NCI-H1105 (cell line): ENCODE measurements around the gene SCFD2.
"Not testable (repeated sequence)": the region's sequence is repeated elsewhere in the genome, so short reads cannot be mapped to it uniquely, and the experiment has no call there.

Experiments used
- DNase-seq: peaks from one replicate; lab custom pipeline; 2025; lab: John Stamatoyannopoulos, UW

SCFD2 gene

GRCh38 chr4:53101191-53101581 lies 264.7 kb downstream of the SCFD2 start:
- no peak for DNase-seq

GRCh38 chr4:53100501-53101190 lies 265.2 kb downstream of the SCFD2 start:
- no peak for DNase-seq

GRCh38 chr4:53098681-53099121 lies 267.2 kb downstream of the SCFD2 start:
- no peak for DNase-seq

- no peak for DNase-seq
These were observed 271.8 kb downstream of the SCFD2 start for GRCh38 chr4:53094040-53094439.

- no peak for DNase-seq
These were observed 275.7 kb downstream of the SCFD2 start for GRCh38 chr4:53089936-53090729.

- no peak for DNase-seq
These were observed 277.7 kb downstream of the SCFD2 start for GRCh38 chr4:53088152-53088551.

GRCh38 chr4:53076374-53076958 lies 289.4 kb downstream of the SCFD2 start:
- no peak for DNase-seq

GRCh38 chr4:53075162-53075785 lies 290.6 kb downstream of the SCFD2 start:
- DNase-seq = no peak

GRCh38 chr4:53068755-53069330 lies 297.0 kb downstream of the SCFD2 start:
- no peak for DNase-seq

GRCh38 chr4:53067125-53067802 lies 298.6 kb downstream of the SCFD2 start:
- no peak for DNase-seq

GRCh38 chr4:53066155-53066554 lies 299.7 kb downstream of the SCFD2 start:
- no peak for DNase-seq

- no peak for DNase-seq
These were observed 301.3 kb downstream of the SCFD2 start for GRCh38 chr4:53064609-53065008.

GRCh38 chr4:53061091-53061850 lies 304.6 kb downstream of the SCFD2 start:
- no peak for DNase-seq

- no peak for DNase-seq
These were observed 305.6 kb downstream of the SCFD2 start for GRCh38 chr4:53060278-53060677.

GRCh38 chr4:53059871-53060270 lies 306.0 kb downstream of the SCFD2 start:
- DNase-seq = no peak

GRCh38 chr4:53059256-53059655 lies 306.6 kb downstream of the SCFD2 start:
- DNase-seq = no peak

GRCh38 chr4:53057679-53058078 lies 308.2 kb downstream of the SCFD2 start:
- DNase-seq = no peak

GRCh38 chr4:53057108-53057507 lies 308.8 kb downstream of the SCFD2 start:
- not testable (repeated sequence) for DNase-seq

GRCh38 chr4:53055716-53056403 lies 310.0 kb downstream of the SCFD2 start:
- no peak for DNase-seq

- DNase-seq = no peak
These were observed 310.6 kb downstream of the SCFD2 start for GRCh38 chr4:53055274-53055673.
